PC-3 (cell line): Measurements from ENCODE around the gene RNU1-1.
"Not testable (repeated sequence)": the region's sequence is repeated elsewhere in the genome, so short reads cannot be mapped to it uniquely, and the experiment has no call there.

ENCODE experiments used
- EZH2 ChIP-seq: fragments of 300-600 bp; sonication (generic); IDR thresholded peaks from one replicate; pipeline ENCODE4 v1.6.1; 2017; ENCODE audit warnings: antibody characterized with exemption, mild to moderate bottlenecking, low read length; ENCODE audit not compliant: unreplicated experiment
- EZH2phosphoT487 ChIP-seq: fragments of 300-600 bp; sonication (generic); IDR thresholded peaks from 2 replicates; pipeline ENCODE4 v1.6.1; 2018; ENCODE audit warnings: mild to moderate bottlenecking, antibody characterized with exemption, low read length, borderline replicate concordance
- TF ChIP-seq, protein P1 (sequence below): fragments of 300-600 bp; sonication (generic); conservative IDR thresholded peaks from 2 replicates; pipeline ENCODE4 v1.5.1; 2017; ENCODE audit warnings: antibody characterized with exemption, low read depth, mild to moderate bottlenecking, low read length

DNA sequence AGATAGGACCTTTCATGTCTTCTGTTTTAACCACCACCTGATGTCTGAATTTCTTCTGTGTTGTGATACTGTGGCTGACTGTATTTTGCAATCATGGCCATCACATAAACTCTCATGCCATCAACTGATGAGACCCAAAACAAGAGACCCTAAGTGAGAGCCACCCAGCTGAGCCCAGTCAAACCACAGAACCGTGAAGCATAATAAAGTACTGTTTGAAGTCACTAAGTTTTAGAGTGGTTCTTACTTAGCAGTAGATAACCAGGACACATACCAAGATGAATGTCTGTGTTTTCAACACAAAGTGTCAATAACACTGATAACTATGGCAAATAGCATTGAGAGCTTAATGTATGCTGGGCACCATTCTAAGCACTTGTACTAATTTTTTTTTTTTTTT, 35.5 kb upstream of the RNU1-1 start:
- TF ChIP-seq, protein P1, sequence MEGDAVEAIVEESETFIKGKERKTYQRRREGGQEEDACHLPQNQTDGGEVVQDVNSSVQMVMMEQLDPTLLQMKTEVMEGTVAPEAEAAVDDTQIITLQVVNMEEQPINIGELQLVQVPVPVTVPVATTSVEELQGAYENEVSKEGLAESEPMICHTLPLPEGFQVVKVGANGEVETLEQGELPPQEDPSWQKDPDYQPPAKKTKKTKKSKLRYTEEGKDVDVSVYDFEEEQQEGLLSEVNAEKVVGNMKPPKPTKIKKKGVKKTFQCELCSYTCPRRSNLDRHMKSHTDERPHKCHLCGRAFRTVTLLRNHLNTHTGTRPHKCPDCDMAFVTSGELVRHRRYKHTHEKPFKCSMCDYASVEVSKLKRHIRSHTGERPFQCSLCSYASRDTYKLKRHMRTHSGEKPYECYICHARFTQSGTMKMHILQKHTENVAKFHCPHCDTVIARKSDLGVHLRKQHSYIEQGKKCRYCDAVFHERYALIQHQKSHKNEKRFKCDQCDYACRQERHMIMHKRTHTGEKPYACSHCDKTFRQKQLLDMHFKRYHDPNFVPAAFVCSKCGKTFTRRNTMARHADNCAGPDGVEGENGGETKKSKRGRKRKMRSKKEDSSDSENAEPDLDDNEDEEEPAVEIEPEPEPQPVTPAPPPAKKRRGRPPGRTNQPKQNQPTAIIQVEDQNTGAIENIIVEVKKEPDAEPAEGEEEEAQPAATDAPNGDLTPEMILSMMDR = not testable (repeated sequence)
- TF ChIP-seq EZH2, EZH2phosphoT487: not testable (repeated sequence)
